ENCODE measurements around the gene CELA1. TPM values are rescaled to one million over a fixed set of nuclear protein-coding genes. Genes with fewer than 3 reads are reported as not detected.

Gene CELA1
- total and polyA plus RNA-seq, 2 of the 13 experiments (the other 11 are each of a cell fraction or from before 2014, with no cell fraction given): not detected

DNA sequence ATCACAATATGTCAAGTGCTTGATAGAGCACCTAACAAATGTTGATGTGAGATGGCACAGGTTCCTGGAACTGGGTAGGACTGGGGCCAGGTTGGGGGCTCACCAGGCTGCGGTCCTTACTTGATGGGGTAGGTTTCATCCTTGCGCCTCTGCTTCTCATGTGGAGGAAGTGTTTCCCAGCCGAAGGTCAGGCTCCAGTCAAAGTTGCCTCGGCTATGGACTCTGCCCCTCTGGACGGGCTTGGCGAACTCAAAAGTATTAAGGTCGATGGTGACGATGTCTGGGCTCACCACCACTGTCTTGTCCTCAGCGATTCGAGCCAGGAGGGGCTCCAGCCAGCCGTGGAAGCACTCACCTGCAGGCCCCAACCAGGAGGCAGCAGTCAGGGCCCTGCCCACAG lies 17.5 kb upstream of the CELA1 start:
- peaks cover 55% of the 10 kb centered on the region for H3K4me1 ChIP-seq (ENCODE audit: insufficient read depth, low read length)
- FAIRE-seq (no peak), ATAC-seq (no peak), DNase-seq (ENCODE audit: low spot score) (no peak)
- in situ Hi-C loops (cut with HindIII; ENCODE audit: extremely low pct_ligation_motif_present, low pct_unique_long_range_greater_than_20kb) (no loop called here), intact Hi-C loops (cut with micrococcal nuclease; ENCODE audit: unreplicated experiment) (no loop called here)
- H4K20me1 ChIP-seq (ENCODE audit: insufficient read depth, low read length): no peaks in the 10 kb centered on the region
- H3K27ac ChIP-seq (ENCODE audit: extremely low read length, insufficient read depth, low read length): no peak overlapping the region
- H3K4me3 ChIP-seq (replicated peaks in 1 of 3; ENCODE audit: insufficient read depth in 1 of 3, low read depth in 2 of 3, low read length in 3 of 3): no peak overlapping the region
- no peak for TF ChIP-seq ZNF747 (CRISPR knock-in tag; IDR thresholded peaks at IDR 0.05; ENCODE audit: borderline replicate concordance)
- TF ChIP-seq ZNF556 (CRISPR knock-in tag; IDR thresholded peaks at IDR 0.05; ENCODE audit: borderline replicate concordance): no peak
- no peak for TF ChIP-seq SRY (CRISPR knock-in tag; IDR thresholded peaks at IDR 0.05)
- TF ChIP-seq ZNF354B (CRISPR knock-in tag; IDR thresholded peaks at IDR 0.05): no peak
- TF ChIP-seq SMARCE1 (IDR thresholded peaks at IDR 0.05; ENCODE audit: borderline replicate concordance): no peak
- TF ChIP-seq ZNF333 (CRISPR knock-in tag; IDR thresholded peaks at IDR 0.05; ENCODE audit: borderline replicate concordance): no peak
- TF ChIP-seq, protein P1, sequence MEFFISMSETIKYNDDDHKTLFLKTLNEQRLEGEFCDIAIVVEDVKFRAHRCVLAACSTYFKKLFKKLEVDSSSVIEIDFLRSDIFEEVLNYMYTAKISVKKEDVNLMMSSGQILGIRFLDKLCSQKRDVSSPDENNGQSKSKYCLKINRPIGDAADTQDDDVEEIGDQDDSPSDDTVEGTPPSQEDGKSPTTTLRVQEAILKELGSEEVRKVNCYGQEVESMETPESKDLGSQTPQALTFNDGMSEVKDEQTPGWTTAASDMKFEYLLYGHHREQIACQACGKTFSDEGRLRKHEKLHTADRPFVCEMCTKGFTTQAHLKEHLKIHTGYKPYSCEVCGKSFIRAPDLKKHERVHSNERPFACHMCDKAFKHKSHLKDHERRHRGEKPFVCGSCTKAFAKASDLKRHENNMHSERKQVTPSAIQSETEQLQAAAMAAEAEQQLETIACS (CRISPR knock-in tag; IDR thresholded peaks at IDR 0.05): no peak
- TF ChIP-seq, protein P2, sequence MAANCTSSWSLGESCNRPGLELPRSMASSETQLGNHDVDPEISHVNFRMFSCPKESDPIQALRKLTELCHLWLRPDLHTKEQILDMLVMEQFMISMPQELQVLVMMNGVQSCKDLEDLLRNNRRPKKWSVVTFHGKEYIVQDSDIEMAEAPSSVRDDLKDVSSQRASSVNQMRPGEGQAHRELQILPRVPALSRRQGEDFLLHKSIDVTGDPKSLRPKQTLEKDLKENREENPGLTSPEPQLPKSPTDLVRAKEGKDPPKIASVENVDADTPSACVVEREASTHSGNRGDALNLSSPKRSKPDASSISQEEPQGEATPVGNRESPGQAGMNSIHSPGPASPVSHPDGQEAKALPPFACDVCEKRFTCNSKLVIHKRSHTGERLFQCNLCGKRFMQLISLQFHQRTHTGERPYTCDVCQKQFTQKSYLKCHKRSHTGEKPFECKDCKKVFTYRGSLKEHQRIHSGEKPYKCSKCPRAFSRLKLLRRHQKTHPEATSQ (CRISPR knock-in tag; IDR thresholded peaks at IDR 0.05; ENCODE audit: borderline replicate concordance): no peak
- TF ChIP-seq, protein P3, sequence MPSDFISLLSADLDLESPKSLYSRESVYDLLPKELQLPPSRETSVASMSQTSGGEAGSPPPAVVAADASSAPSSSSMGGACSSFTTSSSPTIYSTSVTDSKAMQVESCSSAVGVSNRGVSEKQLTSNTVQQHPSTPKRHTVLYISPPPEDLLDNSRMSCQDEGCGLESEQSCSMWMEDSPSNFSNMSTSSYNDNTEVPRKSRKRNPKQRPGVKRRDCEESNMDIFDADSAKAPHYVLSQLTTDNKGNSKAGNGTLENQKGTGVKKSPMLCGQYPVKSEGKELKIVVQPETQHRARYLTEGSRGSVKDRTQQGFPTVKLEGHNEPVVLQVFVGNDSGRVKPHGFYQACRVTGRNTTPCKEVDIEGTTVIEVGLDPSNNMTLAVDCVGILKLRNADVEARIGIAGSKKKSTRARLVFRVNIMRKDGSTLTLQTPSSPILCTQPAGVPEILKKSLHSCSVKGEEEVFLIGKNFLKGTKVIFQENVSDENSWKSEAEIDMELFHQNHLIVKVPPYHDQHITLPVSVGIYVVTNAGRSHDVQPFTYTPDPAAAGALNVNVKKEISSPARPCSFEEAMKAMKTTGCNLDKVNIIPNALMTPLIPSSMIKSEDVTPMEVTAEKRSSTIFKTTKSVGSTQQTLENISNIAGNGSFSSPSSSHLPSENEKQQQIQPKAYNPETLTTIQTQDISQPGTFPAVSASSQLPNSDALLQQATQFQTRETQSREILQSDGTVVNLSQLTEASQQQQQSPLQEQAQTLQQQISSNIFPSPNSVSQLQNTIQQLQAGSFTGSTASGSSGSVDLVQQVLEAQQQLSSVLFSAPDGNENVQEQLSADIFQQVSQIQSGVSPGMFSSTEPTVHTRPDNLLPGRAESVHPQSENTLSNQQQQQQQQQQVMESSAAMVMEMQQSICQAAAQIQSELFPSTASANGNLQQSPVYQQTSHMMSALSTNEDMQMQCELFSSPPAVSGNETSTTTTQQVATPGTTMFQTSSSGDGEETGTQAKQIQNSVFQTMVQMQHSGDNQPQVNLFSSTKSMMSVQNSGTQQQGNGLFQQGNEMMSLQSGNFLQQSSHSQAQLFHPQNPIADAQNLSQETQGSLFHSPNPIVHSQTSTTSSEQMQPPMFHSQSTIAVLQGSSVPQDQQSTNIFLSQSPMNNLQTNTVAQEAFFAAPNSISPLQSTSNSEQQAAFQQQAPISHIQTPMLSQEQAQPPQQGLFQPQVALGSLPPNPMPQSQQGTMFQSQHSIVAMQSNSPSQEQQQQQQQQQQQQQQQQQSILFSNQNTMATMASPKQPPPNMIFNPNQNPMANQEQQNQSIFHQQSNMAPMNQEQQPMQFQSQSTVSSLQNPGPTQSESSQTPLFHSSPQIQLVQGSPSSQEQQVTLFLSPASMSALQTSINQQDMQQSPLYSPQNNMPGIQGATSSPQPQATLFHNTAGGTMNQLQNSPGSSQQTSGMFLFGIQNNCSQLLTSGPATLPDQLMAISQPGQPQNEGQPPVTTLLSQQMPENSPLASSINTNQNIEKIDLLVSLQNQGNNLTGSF (CRISPR knock-in tag; IDR thresholded peaks at IDR 0.05): no peak
- TF ChIP-seq RFX5 (IDR thresholded peaks at IDR 0.05; ENCODE audit: low read depth, low read length): no peak
- TF ChIP-seq, protein P4, sequence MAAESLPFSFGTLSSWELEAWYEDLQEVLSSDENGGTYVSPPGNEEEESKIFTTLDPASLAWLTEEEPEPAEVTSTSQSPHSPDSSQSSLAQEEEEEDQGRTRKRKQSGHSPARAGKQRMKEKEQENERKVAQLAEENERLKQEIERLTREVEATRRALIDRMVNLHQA (CRISPR knock-in tag; IDR thresholded peaks at IDR 0.05): no peak
- no peak for TF ChIP-seq ZNF550 (CRISPR knock-in tag; IDR thresholded peaks at IDR 0.05; ENCODE audit: borderline replicate concordance)
- TF ChIP-seq ZNF253 (CRISPR knock-in tag; IDR thresholded peaks at IDR 0.05; ENCODE audit: borderline replicate concordance): no peak
- TF ChIP-seq, protein P5, sequence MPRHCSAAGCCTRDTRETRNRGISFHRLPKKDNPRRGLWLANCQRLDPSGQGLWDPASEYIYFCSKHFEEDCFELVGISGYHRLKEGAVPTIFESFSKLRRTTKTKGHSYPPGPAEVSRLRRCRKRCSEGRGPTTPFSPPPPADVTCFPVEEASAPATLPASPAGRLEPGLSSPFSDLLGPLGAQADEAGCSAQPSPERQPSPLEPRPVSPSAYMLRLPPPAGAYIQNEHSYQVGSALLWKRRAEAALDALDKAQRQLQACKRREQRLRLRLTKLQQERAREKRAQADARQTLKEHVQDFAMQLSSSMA (CRISPR knock-in tag; IDR thresholded peaks at IDR 0.05): no peak
- 0 out of 5 replicates have a peak, but pooled peaks cover 0 to 2% of the 10 kb centered on the region in 2 experiments for H3K27me3 ChIP-seq (ENCODE audit: control insufficient read depth in 1 of 2, insufficient read depth in 2 of 2, low read length in 2 of 2)
- H3K36me3 ChIP-seq (replicated peaks in 1 of 2; ENCODE audit: control insufficient read depth in 1 of 2, insufficient read depth in 2 of 2, low read length in 2 of 2): no peaks in the 10 kb centered on the region
- no peak overlapping the region for H2AFZ ChIP-seq (ENCODE audit: low read length)
- no peak overlapping the region for H3K9ac ChIP-seq (ENCODE audit: insufficient read depth, low read depth, low read length)
- H3K4me2 ChIP-seq (ENCODE audit: low read depth, low read length): no peak overlapping the region
- H3K79me2 ChIP-seq (ENCODE audit: insufficient read depth, low read length): no peaks in the 10 kb centered on the region
- no TSS peak for BruUV-seq (replicated peaks)
- POLR2A ChIA-PET: no interaction called here
- CTCF ChIA-PET (ENCODE audit: low intra/inter-chr PET ratio, low total read pairs): no interaction called here
- no peaks in the 10 kb centered on the region for H3K9me3 ChIP-seq (ENCODE audit: low read length)
- 74% methylated on average over 3 of the region's 11 CpGs for WGBS (ENCODE audit: low lambda C conversion rate)

Data from HepG2 (cell line).